ENCODE measurements around the gene UTP4. TPM values are rescaled to one million over a fixed set of nuclear protein-coding genes. Genes with fewer than 3 reads are reported as not detected.

UTP4 gene
- total RNA-seq, 4 donors from 2014 or later, result 12.1 to 45.1 (median 31.4) TPM

DNA sequence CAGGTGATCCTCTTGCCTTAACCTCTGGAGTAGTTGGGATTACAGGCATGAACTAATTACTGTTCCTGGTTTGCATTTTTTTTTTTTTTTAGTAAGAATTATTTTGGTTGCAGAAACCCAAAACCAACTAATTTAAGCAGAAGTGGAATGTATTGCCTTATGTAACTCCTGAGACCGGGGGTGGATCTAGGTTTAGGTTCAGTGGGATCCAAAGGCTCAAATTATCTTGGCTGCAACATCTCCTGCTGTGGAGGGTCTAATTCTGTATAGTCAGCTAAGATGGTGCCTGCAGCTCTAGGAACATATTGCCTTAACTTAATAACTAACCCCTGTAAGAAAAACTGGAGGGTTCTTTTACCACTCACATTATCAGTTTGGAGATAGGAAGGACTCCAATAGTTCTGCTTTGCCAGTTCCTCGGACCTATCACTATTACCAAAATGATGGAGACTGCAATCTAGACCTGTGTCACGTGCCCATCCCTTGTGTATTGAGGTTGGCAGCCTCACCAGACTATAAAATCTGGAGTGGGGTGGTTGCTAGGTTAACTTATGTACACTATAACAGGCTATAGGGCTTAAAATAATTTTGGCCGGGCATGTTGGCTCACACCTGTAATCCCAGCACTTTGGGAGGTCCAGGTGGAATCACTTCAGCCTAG is 63.0 kb downstream of the UTP4 start:
- H3K4me1 ChIP-seq, result peaks cover 4% of the 10 kb centered on the region in 2 donors
- intact Hi-C loops (cut with DNase I; ENCODE audit: low total_unique reads), result no loop called here
- peak overlapping the region; percentile 6 to 22 for H3K27ac ChIP-seq
- H3K27me3 ChIP-seq, result no peaks in the 10 kb centered on the region
- H3K4me3 ChIP-seq, result no peak overlapping the region
- TF ChIP-seq, protein P1, sequence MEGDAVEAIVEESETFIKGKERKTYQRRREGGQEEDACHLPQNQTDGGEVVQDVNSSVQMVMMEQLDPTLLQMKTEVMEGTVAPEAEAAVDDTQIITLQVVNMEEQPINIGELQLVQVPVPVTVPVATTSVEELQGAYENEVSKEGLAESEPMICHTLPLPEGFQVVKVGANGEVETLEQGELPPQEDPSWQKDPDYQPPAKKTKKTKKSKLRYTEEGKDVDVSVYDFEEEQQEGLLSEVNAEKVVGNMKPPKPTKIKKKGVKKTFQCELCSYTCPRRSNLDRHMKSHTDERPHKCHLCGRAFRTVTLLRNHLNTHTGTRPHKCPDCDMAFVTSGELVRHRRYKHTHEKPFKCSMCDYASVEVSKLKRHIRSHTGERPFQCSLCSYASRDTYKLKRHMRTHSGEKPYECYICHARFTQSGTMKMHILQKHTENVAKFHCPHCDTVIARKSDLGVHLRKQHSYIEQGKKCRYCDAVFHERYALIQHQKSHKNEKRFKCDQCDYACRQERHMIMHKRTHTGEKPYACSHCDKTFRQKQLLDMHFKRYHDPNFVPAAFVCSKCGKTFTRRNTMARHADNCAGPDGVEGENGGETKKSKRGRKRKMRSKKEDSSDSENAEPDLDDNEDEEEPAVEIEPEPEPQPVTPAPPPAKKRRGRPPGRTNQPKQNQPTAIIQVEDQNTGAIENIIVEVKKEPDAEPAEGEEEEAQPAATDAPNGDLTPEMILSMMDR (IDR thresholded peaks at IDR 0.05), result no peak
- TF ChIP-seq POLR2A (IDR thresholded peaks at IDR 0.05), result no peak
- no peaks in the 10 kb centered on the region for H3K36me3 ChIP-seq
- H3K9me3 ChIP-seq, result no peaks in the 10 kb centered on the region
- no peak for DNase-seq

DNA sequence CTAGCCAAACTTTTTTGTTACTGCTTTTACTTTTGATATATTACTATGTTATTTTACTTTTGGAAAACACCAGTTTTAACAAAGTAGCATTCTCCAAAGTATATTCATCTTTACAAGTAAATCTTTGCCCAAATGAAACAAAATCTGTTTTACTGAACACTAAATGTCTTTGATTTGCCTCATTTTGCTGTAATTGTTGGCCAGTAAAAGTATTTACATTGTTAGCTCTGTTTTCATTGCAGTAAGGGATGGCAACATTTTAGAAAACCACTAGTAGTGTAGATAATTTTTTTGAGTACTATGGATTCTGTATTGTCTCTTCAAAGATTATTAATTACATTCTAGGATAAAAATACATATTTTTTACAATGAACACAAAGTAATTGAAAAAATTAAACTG is 65.1 kb downstream of the UTP4 start:
- no peaks in the 10 kb centered on the region for H3K9me3 ChIP-seq
- intact Hi-C loops (cut with DNase I; ENCODE audit: low total_unique reads), result no loop called here
- TF ChIP-seq, protein P1 (IDR thresholded peaks at IDR 0.05), result no peak
- no peak for TF ChIP-seq POLR2A (IDR thresholded peaks at IDR 0.05)
- DNase-seq, result no peak
- H3K4me3 ChIP-seq, result no peak overlapping the region
- peak overlapping the region; percentile 65 to 72 for H3K27ac ChIP-seq
- H3K4me1 ChIP-seq, result peaks cover 0 to 4% of the 10 kb centered on the region in 2 donors
- no peaks in the 10 kb centered on the region for H3K27me3 ChIP-seq
- H3K36me3 ChIP-seq, result no peaks in the 10 kb centered on the region

DNA sequence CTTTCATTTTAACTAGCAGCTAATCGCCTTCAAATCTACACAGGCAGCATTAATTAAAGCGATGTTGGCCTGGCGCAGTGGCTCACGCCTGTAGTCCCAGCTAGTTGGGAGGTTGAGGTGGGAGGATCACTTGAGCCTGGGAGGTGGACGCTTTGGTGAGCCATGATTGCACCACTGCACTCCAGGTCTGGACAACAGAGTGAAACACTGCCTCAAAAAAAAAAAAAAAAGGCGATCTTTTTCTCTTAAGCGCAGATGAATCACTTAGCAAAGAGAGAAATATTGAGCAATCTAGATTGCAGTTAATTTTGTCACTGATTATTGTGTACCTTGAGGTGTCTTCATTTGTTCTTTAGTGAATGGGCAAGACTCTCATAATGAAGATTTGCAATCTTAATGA is 66.9 kb downstream of the UTP4 start:
- DNase-seq, result peak; percentile 74 to 89
- Histone ChIP-seq H3K4me1 (no peaks in the 10 kb centered on the region), H3K4me3 (no peak overlapping the region), H3K27me3 (no peaks in the 10 kb centered on the region), H3K27ac (peak overlapping the region; percentile 65 to 72), H3K36me3 (no peaks in the 10 kb centered on the region), H3K9me3 (no peaks in the 10 kb centered on the region)
- intact Hi-C loops (cut with DNase I; ENCODE audit: low total_unique reads), result no loop called here
- TF ChIP-seq, protein P1 (IDR thresholded peaks at IDR 0.05), result no peak
- no peak for TF ChIP-seq POLR2A (IDR thresholded peaks at IDR 0.05)

DNA sequence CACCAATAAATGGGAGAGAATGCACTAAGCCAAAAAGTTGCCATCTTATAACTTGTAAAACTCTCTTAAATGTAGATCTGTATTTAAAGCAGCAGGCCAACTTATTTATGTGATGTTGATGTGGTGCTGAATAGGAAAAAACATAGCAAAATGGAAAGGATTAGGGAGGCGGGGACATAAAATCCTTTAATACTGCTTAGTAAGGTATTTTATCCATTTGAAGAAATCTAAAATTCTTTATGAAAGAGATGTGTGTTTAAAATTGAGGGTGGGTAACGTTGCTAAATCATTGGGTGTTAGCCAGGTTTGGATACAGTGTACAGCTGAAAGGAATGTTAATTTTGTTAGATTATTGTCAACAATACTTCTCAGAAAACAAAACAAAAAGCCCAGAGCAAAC is 68.8 kb downstream of the UTP4 start:
- TF ChIP-seq, protein P1 (IDR thresholded peaks at IDR 0.05), result no peak
- no peak for TF ChIP-seq POLR2A (IDR thresholded peaks at IDR 0.05)
- Histone ChIP-seq H3K4me3 (no peak overlapping the region), H3K9me3 (no peaks in the 10 kb centered on the region), H3K4me1 (no peaks in the 10 kb centered on the region), H3K36me3 (no peaks in the 10 kb centered on the region), H3K27me3 (no peaks in the 10 kb centered on the region), H3K27ac (peak overlapping the region; percentile 65 to 68)
- intact Hi-C loops (cut with DNase I; ENCODE audit: low total_unique reads), result no loop called here
- no peak for DNase-seq

DNA sequence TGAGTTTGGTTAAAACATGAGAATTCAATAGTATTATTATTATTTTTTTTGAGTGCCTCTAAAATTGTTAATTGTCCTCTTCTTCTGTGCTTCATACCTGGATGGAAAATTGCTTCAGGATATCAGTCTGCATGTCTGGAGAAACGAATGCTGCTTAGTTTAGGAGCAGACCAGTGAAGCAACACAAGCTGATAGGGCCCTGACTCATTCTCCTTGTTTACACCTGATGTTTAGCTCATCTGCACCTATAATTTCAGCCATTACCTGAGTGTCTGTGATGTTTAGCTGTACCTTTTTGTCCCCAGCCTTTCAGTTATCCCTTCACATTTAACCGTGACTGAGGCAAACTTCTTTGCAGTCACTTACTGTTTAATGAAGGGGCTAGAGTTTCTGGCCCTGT is 69.3 kb downstream of the UTP4 start:
- TF ChIP-seq, protein P1 (IDR thresholded peaks at IDR 0.05), result no peak
- TF ChIP-seq POLR2A (IDR thresholded peaks at IDR 0.05), result no peak
- H3K27ac ChIP-seq, result peak overlapping the region; percentile 65 to 68
- no peak overlapping the region for H3K4me3 ChIP-seq
- H3K4me1 ChIP-seq, result no peaks in the 10 kb centered on the region
- no peaks in the 10 kb centered on the region for H3K27me3 ChIP-seq
- no peaks in the 10 kb centered on the region for H3K36me3 ChIP-seq
- intact Hi-C loops (cut with DNase I; ENCODE audit: low total_unique reads), result no loop called here
- H3K9me3 ChIP-seq, result no peaks in the 10 kb centered on the region
- no peak for DNase-seq
